Small intestine (tissue), 7 donors: ENCODE measurements around the gene TCIRG1. TPM values are rescaled to one million over a fixed set of nuclear protein-coding genes. Genes with fewer than 3 reads are reported as not detected.

Source experiments
- DNase-seq, 2 donors: peaks; one replicate each; pipeline versions ENCODE4 v3.0.0 to v3.0.0-alpha.2; 2013
- FAIRE-seq: peaks from 2 replicates; lab custom pipeline; 2012; peaks lifted over from hg19 to GRCh38; lab: Jason Lieb, UNC
- H3K27ac ChIP-seq, 3 donors: one replicate each; pipeline ENCODE4 v1.5.1; 2013; ENCODE audit warnings: low read length in 2 of 3, mild to moderate bottlenecking in 2 of 3, control low read depth in 1 of 3, inconsistent platforms in 1 of 3, low read depth in 1 of 3, moderate library complexity in 1 of 3
- H3K27me3 ChIP-seq, 3 donors: one replicate each; pipeline ENCODE4 v1.6.1; 2013; ENCODE audit warnings: low read length in 3 of 3, inconsistent platforms in 1 of 3; ENCODE audit not compliant: control insufficient read depth in 3 of 3, insufficient read depth in 3 of 3
- H3K36me3 ChIP-seq, 3 donors: one replicate each; pipeline ENCODE4 v1.6.1; 2013; ENCODE audit warnings: low read length in 3 of 3, inconsistent platforms in 1 of 3, low read depth in 1 of 3, mild to moderate bottlenecking in 1 of 3, moderate library complexity in 1 of 3; ENCODE audit not compliant: control insufficient read depth in 3 of 3, insufficient read depth in 2 of 3
- H3K4me1 ChIP-seq, 3 donors: one replicate each; pipeline ENCODE4 v1.6.1; 2013; ENCODE audit warnings: low read length in 2 of 3, inconsistent platforms in 1 of 3, low read depth in 1 of 3, mild to moderate bottlenecking in 1 of 3, moderate library complexity in 1 of 3; ENCODE audit not compliant: control insufficient read depth in 3 of 3, insufficient read depth in 2 of 3
- H3K4me3 ChIP-seq, 3 donors: one replicate each; pipeline ENCODE4 v1.5.1; 2013; ENCODE audit warnings: low read length in 3 of 3, control low read depth in 1 of 3, inconsistent platforms in 1 of 3, low read depth in 1 of 3, mild to moderate bottlenecking in 1 of 3, moderate library complexity in 1 of 3
- H3K9me3 ChIP-seq, 2 donors: one replicate each; pipeline ENCODE4 v1.6.1; 2013; ENCODE audit warnings: low read depth in 1 of 2, low read length in 1 of 2; ENCODE audit not compliant: control insufficient read depth in 2 of 2, insufficient read depth in 1 of 2
- WGBS, 3 donors: extraction: QIAGEN DNeasy Blood & Tissue Kit; methylation state at CpG; one replicate each; pipeline ENCODE4 v1.1.7; 2013; 5-methylcytosine and 5-hydroxymethylcytosine counted together
- polyA plus RNA-seq, 4 donors: library from polyadenylated mRNA; stranded (reverse) in 3 of 4; unstranded in 1 of 4; fragments of 200-250 nt in 3 of 4; fragments of 120-200 nt in 1 of 4; gene quantifications; one replicate each; pipeline versions ENCODE4 v1.2.1 to v1.2.3, GENCODE V29; 2013
- donor health status: healthy with polysubstance abuse.
- donor health status: control.
- donor health status: control.
- donor health status: Bipolar disorder and iron deficiency.
- donor health status: healthy.

The TCIRG1 gene
- polyA plus RNA-seq, 4 donors: 79.1 to 437 (median 285) TPM

DNA sequence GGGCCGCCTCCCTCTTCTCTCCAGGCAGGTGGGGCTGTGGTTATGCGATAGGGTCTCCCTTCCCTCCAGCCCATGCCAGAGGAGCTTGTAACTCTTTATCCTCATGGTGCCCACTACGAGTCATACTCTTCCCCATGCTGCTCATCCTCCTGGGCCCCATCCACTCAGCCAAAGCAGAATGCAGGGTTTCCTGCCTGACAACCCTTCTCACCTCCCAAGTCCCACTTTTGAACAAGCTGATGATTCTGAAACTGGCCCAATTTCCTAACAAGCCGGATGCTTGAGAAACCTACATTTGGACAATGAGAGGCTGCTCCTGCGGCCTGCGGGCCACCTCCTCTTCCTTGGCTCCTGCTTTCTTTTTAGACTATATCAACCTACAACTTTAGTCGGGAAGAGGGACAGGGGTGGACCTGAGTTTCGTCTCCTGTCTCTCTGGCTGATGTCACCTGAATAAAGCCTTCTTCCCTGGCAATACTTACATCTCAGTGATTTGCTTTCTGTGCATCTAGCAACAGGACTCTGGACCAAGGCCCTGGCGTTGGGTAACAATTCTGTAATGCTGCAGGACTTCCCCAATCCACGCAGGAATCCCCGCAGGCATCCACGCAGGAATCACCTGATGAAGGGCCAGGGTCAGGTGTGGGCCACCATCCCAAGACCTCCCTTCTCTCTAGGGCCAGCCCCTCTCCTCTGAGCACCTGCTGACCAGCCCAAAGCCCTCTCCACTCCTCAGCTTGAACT is 9.9 kb upstream of the TCIRG1 start:
- WGBS, 3 donors: 84 to 91% (median 91%) methylated on average over 12 of the region's 12 CpGs
- H3K36me3 ChIP-seq: peaks cover 3 to 64% (median 5%) of the 10 kb centered on the region in 3 donors
- DNase-seq (no peak), FAIRE-seq (no peak)
- no peak overlapping the region for H3K4me3 ChIP-seq
- H3K9me3 ChIP-seq: peaks cover 0 to 5% of the 10 kb centered on the region in 2 donors
- no peak overlapping the region for H3K27ac ChIP-seq
- peaks cover 0 to 17% (median 0%) of the 10 kb centered on the region in 3 donors for H3K4me1 ChIP-seq
- H3K27me3 ChIP-seq: no peaks in the 10 kb centered on the region

DNA sequence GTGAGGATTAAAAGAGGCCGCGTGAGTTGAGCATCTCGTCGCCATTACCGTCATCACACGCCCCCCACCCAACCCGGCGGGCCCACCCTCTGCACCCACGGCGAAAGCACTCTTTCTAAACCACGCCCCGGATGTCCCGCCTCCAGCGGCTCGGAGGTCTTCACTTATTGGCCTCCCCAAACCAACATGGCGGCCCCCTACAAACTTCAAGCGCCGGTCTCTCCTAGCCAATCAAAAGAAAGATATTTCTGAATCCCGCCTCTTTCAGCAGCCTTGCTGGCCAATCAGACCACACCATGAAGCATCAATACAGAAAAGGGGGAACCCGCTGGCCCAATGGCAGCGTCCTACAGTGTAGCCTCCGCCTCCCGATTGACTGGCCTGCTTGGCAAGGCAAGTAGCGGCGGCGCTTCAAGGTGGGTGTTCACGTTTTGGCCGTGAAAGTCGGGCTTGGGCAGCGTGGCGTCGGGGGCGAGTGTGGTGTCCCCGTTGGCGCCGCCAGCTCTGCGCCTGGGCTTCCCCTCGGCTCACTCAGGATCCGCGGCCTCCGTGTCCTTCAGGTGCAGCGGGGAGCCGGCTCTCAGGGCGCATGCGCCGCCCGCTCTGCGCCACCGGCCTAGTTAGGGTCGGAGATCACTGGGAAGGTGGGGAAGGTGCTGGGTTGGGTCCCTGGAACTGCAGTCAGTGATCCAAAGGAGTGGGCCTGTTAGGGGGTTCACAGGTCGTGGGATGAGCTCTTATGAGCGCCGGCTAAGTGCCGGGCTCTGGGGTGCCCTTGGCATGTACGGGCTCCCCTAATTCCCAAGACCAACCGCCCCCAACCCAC is 8.3 kb upstream of the TCIRG1 start, which contains the start of gene NDUFS8:
TSS of gene NDUFS8 (plus strand) at position 364 of the 826 bp plus-strand sequence. CDS start 1,471 bp downstream, outside the sequence.
- no peaks in the 10 kb centered on the region for H3K27me3 ChIP-seq
- H3K36me3 ChIP-seq: peaks cover 3 to 69% (median 5%) of the 10 kb centered on the region in 3 donors
- peak within 1 kb of the TSS; percentile 60 to 81 (median 79) for H3K27ac ChIP-seq
- H3K4me3 ChIP-seq: peak within 1 kb of the TSS; percentile 69 to 86 (median 78)
- DNase-seq (peak; percentile 99 to 100), FAIRE-seq (peak; percentile 78)
- WGBS, 3 donors: 0 to 1% (median 1%) methylated on average over 56 of the region's 56 CpGs
- H3K9me3 ChIP-seq: peaks cover 0 to under 1% of the 10 kb centered on the region in 2 donors
- H3K4me1 ChIP-seq: peaks cover 0 to 17% (median 0%) of the 10 kb centered on the region in 3 donors

- H3K27me3 ChIP-seq: no peaks in the 10 kb centered on the region
- H3K27ac ChIP-seq: peak overlapping the region; percentile 60 to 81 (median 79)
- H3K4me1 ChIP-seq: peaks cover 0 to 17% (median 2%) of the 10 kb centered on the region in 3 donors
- no peak for FAIRE-seq
- peaks cover 3 to 69% (median 5%) of the 10 kb centered on the region in 3 donors for H3K36me3 ChIP-seq
- DNase-seq: no peak
- no peaks in the 10 kb centered on the region for H3K9me3 ChIP-seq
- peak overlapping the region; percentile 69 to 86 (median 78) for H3K4me3 ChIP-seq
- WGBS, 3 donors: 8 to 10% (median 8%) methylated on average over 10 of the region's 10 CpGs
Measured at GRCh38 chr11:68031144-68031464, 7.7 kb upstream of the TCIRG1 start.

- 48 to 67% (median 65%) methylated on average over 7 to 9 of the region's 9 CpGs for WGBS, 3 donors
- Histone ChIP-seq H3K36me3 (peaks cover 3 to 70% (median 5%) of the 10 kb centered on the region in 3 donors), H3K4me3 (no peak overlapping the region), H3K27me3 (no peaks in the 10 kb centered on the region), H3K27ac (no peak overlapping the region), H3K9me3 (no peaks in the 10 kb centered on the region), H3K4me1 (peaks cover 0 to 17% (median 2%) of the 10 kb centered on the region in 3 donors)
- DNase-seq (no peak), FAIRE-seq (no peak)
Measured at GRCh38 chr11:68032003-68032402, 6.8 kb upstream of the TCIRG1 start.

DNA sequence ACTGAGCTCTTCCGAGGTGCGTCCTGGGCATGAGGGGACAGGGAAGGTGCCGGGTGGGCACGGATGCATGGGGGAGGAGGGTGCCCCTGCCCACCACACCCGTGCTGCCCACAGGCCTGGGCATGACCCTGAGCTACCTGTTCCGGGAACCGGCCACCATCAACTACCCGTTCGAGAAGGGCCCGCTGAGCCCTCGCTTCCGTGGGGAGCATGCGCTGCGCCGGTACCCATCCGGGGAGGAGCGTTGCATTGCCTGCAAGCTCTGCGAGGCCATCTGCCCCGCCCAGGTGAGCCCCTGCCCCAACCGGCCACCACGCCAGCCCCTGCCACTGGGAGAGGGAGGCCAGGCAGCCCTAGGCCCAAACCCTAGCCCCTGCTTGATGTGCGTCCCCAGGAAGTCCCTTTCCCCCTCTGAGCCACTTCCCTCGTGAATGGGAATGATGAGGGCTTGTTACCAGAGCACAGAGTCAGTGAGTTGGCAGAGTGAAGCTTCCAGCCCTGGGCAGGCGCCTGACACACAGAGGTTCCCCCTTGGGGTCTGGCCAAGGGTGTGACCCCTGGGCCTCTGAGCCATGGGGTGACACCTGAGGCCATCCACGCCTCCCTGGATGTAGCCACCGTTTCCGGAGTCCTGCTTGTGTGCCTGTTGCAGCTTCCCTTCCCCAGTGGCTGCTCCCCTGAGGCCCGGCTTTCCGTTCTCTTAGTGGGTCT is 5.7 kb upstream of the TCIRG1 start:
- peaks cover 0 to 22% (median 2%) of the 10 kb centered on the region in 3 donors for H3K4me1 ChIP-seq
- no peak for DNase-seq

GRCh38 chr11:68033708-68034045 is 5.1 kb upstream of the TCIRG1 start:
- Histone ChIP-seq H3K27ac (no peak overlapping the region), H3K9me3 (no peaks in the 10 kb centered on the region), H3K4me1 (peaks cover 0 to 27% (median 2%) of the 10 kb centered on the region in 3 donors), H3K36me3 (peaks cover 3 to 67% (median 5%) of the 10 kb centered on the region in 3 donors), H3K4me3 (no peak overlapping the region), H3K27me3 (no peaks in the 10 kb centered on the region)
- 79 to 92% (median 87%) methylated on average over 12 of the region's 12 CpGs for WGBS, 3 donors
- DNase-seq: no peak
- FAIRE-seq: no peak

More for the DNA sequence above, 5.7 kb upstream of the TCIRG1 start:
- Histone ChIP-seq H3K27me3 (no peaks in the 10 kb centered on the region), H3K9me3 (no peaks in the 10 kb centered on the region), H3K27ac (no peak overlapping the region), H3K4me3 (no peak overlapping the region), H3K36me3 (peaks cover 3 to 64% (median 5%) of the 10 kb centered on the region in 3 donors)
- FAIRE-seq: no peak
- WGBS, 3 donors: 92 to 94% (median 94%) methylated on average over 26 to 29 of the region's 29 CpGs

DNA sequence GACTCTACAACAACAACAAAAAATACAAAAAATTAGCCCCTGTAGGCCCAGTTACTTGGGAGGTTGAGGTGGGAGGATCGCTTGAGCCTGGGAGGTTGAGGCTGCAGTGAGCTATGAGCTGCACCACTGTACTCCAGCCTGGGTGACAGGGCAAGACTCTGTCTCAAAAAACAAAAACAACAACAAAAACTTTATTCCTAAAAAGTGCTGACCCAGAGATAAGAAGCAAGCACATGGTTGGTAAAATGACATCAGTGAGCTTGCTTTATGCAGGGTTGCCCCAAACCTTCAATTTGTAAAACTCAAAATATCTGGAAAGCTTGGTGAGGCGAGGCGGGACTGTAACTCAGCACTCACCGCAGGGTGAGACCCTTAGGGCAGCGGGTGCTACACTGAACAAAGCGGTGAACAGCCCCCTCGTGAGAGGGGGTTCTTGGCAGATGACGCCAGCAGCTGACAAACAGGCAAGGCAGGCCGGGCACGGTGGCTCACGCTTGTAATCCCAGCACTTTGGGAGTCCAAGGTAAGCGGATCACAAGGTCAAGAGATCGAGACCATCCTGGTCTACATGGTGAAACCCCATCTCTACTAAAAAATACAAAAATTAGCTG is 3.5 kb upstream of the TCIRG1 start:
- 88 to 93% (median 91%) methylated on average over 13 of the region's 13 CpGs for WGBS, 3 donors

More for the DNA sequence above, 3.5 kb upstream of the TCIRG1 start:
- H3K27ac ChIP-seq: no peak overlapping the region
- H3K9me3 ChIP-seq: no peaks in the 10 kb centered on the region
- no peaks in the 10 kb centered on the region for H3K27me3 ChIP-seq
- H3K4me3 ChIP-seq: no peak overlapping the region
- DNase-seq: no peak
- peaks cover 0 to 33% (median 5%) of the 10 kb centered on the region in 3 donors for H3K4me1 ChIP-seq
- peaks cover 3 to 64% (median 5%) of the 10 kb centered on the region in 3 donors for H3K36me3 ChIP-seq
- no peak for FAIRE-seq
